Psoas muscle (tissue), 8 donors: Measurements from ENCODE around the gene SNCG. TPM values are rescaled to one million over a fixed set of nuclear protein-coding genes. Genes with fewer than 3 reads are reported as not detected.

Experiments used
- ATAC-seq, 4 donors: fragments of 200-7000 bp; cut with Tn5 transposase; one replicate each; pipeline ENCODE4 v1.9.1; 2020; ENCODE audit warnings: moderate library complexity in 3 of 4, mild to moderate bottlenecking in 2 of 4
- DNase-seq, 2 donors: peaks; one replicate each; pipeline ENCODE4 v3.0.0-alpha.2; 2020
- H3K27ac ChIP-seq: fragments of 200-600 bp; one replicate; pipeline ENCODE4 v1.8.0; 2022
- H3K27me3 ChIP-seq, 3 donors: fragments of 200-600 bp in 1 of 3; one replicate each; pipeline versions ENCODE4 v1.6.1 to v1.8.0; 2013 to 2022; ENCODE audit warnings: low read length in 2 of 3, mild to moderate bottlenecking in 2 of 3, moderate library complexity in 1 of 3; ENCODE audit not compliant: insufficient read depth in 3 of 3
- H3K36me3 ChIP-seq, 2 donors: fragments of 200-600 bp in 1 of 2; one replicate each; pipeline versions ENCODE4 v1.6.1 to v1.8.0; 2013 to 2022; ENCODE audit warnings: low read depth in 1 of 2, mild to moderate bottlenecking in 1 of 2, moderate library complexity in 1 of 2; ENCODE audit not compliant: insufficient read depth in 1 of 2
- H3K4me1 ChIP-seq: fragments of 200-600 bp; one replicate; pipeline ENCODE4 v1.8.0; 2022
- H3K4me3 ChIP-seq: fragments of 200-600 bp; one replicate; pipeline ENCODE4 v1.8.0; 2022; ENCODE audit warnings: mild to moderate bottlenecking
- H3K9me3 ChIP-seq: fragments of 200-600 bp; one replicate; pipeline ENCODE4 v1.8.0; 2022
- CTCF ChIP-seq: fragments of 200-600 bp; IDR thresholded peaks from one replicate; pipeline ENCODE4 v1.8.0; 2022; ENCODE audit warnings: antibody characterized with exemption
- WGBS, 3 donors: extraction: QIAGEN DNeasy Blood & Tissue Kit; methylation state at CpG; one replicate each; pipeline versions ENCODE4 v1.1.6 to v1.1.7; 2013; 5-methylcytosine and 5-hydroxymethylcytosine counted together
- intact Hi-C, 2 donors: fragments of 100-400 bp; cut with DNase I; formaldehyde crosslinking; loops; one replicate each; pipeline versions ENCODE4 v1.11.0 to v1.14.2; 2022
- polyA plus RNA-seq, 3 donors: library from polyadenylated mRNA; stranded (reverse); fragments of 200-250 nt; gene quantifications; one replicate each; pipeline ENCODE4 v1.2.3, GENCODE V29; 2013
- total RNA-seq, 4 donors: library from RNA; stranded (reverse); fragmentation: NEBNext Ultra II Directional in 2 of 4; extraction: Animal tissue kit (Norgen Biotek cat#: 25700) in 2 of 4; gene quantifications; one replicate each; pipeline versions ENCODE4 v1.2.1 to v1.2.4, GENCODE V29; 2021 to 2023
- donor health status: healthy with polysubstance abuse.
- donor health status: DM: no; HTN: no; CAD: no; lungs with moderate emphysema.
- donor health status: Bipolar disorder and iron deficiency.
- donor health status: healthy.
- donor health status: DM: yes; HTN: yes; CAD: no.
- donor health status: DM: no; HTN: no; CAD: no.
- donor health status: DM: no; HTN: no; CAD: no.
- donor health status: DM: yes; HTN: yes; CAD: no.

SNCG gene
- total and polyA plus RNA-seq, 7 donors, result 5.8 to 21.3 (median 11.0) TPM

- Histone ChIP-seq H3K4me1 (no peaks in the 10 kb centered on the region), H3K4me3 (peak overlapping the region; percentile 59), H3K27ac (peak overlapping the region; percentile 65), H3K36me3 (no peaks in the 10 kb centered on the region), H3K27me3 (no peaks in the 10 kb centered on the region), H3K9me3 (no peaks in the 10 kb centered on the region)
- ATAC-seq (peak; percentile 42 to 61 (median 48)), DNase-seq (peak; percentile 61 to 73)
- TF ChIP-seq CTCF, result no peak
- WGBS, 3 donors, result 50 to 59% (median 57%) methylated on average over 13 to 15 of the region's 15 CpGs
- intact Hi-C loops, result no loop called here
Measured at GRCh38 chr10:86953747-86954680, 4.4 kb upstream of the SNCG start.

GRCh38 chr10:86954681-86955500, 3.5 kb upstream of the SNCG start:
- Histone ChIP-seq H3K4me3 (peak overlapping the region; percentile 59), H3K9me3 (no peaks in the 10 kb centered on the region), H3K4me1 (no peaks in the 10 kb centered on the region), H3K27ac (peak overlapping the region; percentile 65), H3K27me3 (no peaks in the 10 kb centered on the region), H3K36me3 (no peaks in the 10 kb centered on the region)
- no peak for DNase-seq
- intact Hi-C loops, result no loop called here
- TF ChIP-seq CTCF, result no peak
- WGBS, 3 donors, result 58 to 60% (median 60%) methylated on average over 13 of the region's 13 CpGs
- no peak for ATAC-seq

DNA sequence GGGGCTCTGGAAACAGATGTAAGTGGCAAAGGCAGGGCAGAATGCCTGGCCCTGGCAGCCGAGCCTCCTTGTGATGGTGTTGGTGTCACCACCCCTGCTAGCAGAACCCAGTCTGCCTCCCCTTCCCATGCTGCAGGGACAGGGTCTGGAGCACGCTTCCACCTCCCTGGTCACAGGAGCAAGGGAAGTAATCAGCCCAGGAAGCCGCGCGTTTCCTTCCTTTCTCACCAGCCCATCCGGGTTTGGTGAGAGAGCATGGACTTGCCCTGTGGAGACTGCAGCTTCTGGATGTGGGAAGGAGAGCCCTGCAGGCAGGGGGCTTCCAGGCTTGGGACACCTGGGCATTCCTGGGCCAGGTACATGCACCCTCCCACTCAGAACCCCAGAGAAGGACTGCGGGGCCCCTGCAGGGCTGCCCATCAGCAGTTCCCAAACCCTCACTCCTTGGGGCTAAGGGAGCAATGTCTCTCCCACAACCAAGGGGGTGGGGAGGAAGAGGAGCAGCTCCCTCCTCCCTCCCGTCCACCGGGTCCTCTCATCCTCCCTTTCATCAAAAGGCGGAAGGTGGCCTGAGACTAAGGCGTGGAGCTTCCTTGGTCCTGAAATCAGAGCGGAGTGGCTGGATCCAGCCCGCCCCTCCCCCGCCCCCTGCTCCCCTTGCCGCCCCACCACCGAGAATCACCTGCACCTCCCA, 2.8 kb upstream of the SNCG start:
- intact Hi-C loops, result no loop called here
- no peak for TF ChIP-seq CTCF
- H3K4me1 ChIP-seq, result no peaks in the 10 kb centered on the region
- H3K9me3 ChIP-seq, result no peaks in the 10 kb centered on the region
- no peaks in the 10 kb centered on the region for H3K27me3 ChIP-seq
- 62 to 69% (median 62%) methylated on average over 14 to 16 of the region's 16 CpGs for WGBS, 3 donors
- peak overlapping the region; percentile 65 for H3K27ac ChIP-seq
- H3K4me3 ChIP-seq, result peak overlapping the region; percentile 59
- peak in 1 of 2 donors; percentile 60 for DNase-seq
- ATAC-seq, result no peak
- H3K36me3 ChIP-seq, result no peaks in the 10 kb centered on the region

GRCh38 chr10:86956195-86956847, 2.1 kb upstream of the SNCG start:
- DNase-seq (no peak), ATAC-seq (no peak)
- no peaks in the 10 kb centered on the region for H3K36me3 ChIP-seq
- no peaks in the 10 kb centered on the region for H3K4me1 ChIP-seq
- 60 to 74% (median 65%) methylated on average over 7 of the region's 7 CpGs for WGBS, 3 donors
- TF ChIP-seq CTCF, result no peak
- intact Hi-C loops, result no loop called here
- H3K9me3 ChIP-seq, result no peaks in the 10 kb centered on the region
- no peaks in the 10 kb centered on the region for H3K27me3 ChIP-seq
- H3K4me3 ChIP-seq, result peak overlapping the region; percentile 59
- peak overlapping the region; percentile 65 for H3K27ac ChIP-seq
